ENCODE results near the gene CKAP5. TPM values are rescaled to one million over a fixed set of nuclear protein-coding genes. Genes with fewer than 3 reads are reported as not detected.

The CKAP5 gene
- total RNA-seq, 1 donor from 2014 or later: 151 TPM

DNA sequence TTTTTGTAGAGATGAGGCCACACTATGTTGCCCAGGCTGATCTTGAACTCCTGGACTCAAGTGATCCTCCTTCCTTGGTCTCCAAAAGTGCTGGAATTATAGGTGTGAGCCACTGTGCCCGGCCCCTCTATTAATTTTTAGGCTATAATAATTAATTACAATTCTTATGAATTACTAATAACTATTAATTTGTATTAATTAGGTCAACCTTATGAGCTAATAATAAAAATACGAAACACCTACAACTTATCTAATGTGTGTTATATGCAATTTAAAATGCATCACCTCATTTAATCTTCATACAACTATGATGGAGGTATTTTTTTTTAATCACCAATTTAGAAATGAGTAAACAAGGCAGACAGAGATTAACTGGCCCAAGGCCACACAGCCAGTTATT, 46.0 kb upstream of the CKAP5 start:
- DNase-seq (ENCODE audit: low spot score, unreplicated experiment): no peak
- no peaks in the 10 kb centered on the region for H3K36me3 Mint-ChIP-seq (ENCODE audit: insufficient read depth)
- TF ChIP-seq, protein P1, sequence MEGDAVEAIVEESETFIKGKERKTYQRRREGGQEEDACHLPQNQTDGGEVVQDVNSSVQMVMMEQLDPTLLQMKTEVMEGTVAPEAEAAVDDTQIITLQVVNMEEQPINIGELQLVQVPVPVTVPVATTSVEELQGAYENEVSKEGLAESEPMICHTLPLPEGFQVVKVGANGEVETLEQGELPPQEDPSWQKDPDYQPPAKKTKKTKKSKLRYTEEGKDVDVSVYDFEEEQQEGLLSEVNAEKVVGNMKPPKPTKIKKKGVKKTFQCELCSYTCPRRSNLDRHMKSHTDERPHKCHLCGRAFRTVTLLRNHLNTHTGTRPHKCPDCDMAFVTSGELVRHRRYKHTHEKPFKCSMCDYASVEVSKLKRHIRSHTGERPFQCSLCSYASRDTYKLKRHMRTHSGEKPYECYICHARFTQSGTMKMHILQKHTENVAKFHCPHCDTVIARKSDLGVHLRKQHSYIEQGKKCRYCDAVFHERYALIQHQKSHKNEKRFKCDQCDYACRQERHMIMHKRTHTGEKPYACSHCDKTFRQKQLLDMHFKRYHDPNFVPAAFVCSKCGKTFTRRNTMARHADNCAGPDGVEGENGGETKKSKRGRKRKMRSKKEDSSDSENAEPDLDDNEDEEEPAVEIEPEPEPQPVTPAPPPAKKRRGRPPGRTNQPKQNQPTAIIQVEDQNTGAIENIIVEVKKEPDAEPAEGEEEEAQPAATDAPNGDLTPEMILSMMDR (IDR thresholded peaks at IDR 0.05; ENCODE audit: unreplicated experiment): no peak
- H3K27me3 Mint-ChIP-seq: no peaks in the 10 kb centered on the region
- H3K27ac Mint-ChIP-seq: no peak overlapping the region
- no peaks in the 10 kb centered on the region for H3K9me3 Mint-ChIP-seq (ENCODE audit: low read depth)
- H3K4me3 Mint-ChIP-seq (ENCODE audit: low read depth): no peak overlapping the region
- no peaks in the 10 kb centered on the region for H3K4me1 Mint-ChIP-seq (ENCODE audit: low read depth)

DNA sequence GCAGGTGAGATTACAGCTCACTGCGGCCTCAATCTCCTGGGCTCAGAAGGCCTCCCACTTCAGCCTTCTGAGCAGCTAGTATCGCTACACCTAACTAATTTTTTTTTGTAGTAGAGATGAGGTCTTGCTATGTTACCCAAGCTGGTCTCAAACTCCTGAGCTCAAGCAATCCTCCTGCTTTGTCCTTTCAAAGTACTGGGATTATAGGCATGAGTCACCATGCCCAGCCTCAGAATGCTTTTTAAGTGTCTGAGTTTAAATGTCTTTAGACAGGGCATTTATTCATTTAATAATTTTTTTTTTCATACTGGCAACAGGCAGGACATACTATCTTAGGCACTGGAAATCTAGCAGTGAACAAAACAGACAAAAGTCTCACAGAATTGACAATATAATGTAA, 44.6 kb upstream of the CKAP5 start:
- Mint-ChIP-seq H3K27me3 (no peaks in the 10 kb centered on the region), H3K4me3 (ENCODE audit: low read depth) (no peak overlapping the region), H3K9me3 (ENCODE audit: low read depth) (no peaks in the 10 kb centered on the region), H3K4me1 (ENCODE audit: low read depth) (no peaks in the 10 kb centered on the region), H3K36me3 (ENCODE audit: insufficient read depth) (no peaks in the 10 kb centered on the region), H3K27ac (no peak overlapping the region)
- TF ChIP-seq, protein P1 (IDR thresholded peaks at IDR 0.05; ENCODE audit: unreplicated experiment): no peak
- no peak for DNase-seq (ENCODE audit: low spot score, unreplicated experiment)

DNA sequence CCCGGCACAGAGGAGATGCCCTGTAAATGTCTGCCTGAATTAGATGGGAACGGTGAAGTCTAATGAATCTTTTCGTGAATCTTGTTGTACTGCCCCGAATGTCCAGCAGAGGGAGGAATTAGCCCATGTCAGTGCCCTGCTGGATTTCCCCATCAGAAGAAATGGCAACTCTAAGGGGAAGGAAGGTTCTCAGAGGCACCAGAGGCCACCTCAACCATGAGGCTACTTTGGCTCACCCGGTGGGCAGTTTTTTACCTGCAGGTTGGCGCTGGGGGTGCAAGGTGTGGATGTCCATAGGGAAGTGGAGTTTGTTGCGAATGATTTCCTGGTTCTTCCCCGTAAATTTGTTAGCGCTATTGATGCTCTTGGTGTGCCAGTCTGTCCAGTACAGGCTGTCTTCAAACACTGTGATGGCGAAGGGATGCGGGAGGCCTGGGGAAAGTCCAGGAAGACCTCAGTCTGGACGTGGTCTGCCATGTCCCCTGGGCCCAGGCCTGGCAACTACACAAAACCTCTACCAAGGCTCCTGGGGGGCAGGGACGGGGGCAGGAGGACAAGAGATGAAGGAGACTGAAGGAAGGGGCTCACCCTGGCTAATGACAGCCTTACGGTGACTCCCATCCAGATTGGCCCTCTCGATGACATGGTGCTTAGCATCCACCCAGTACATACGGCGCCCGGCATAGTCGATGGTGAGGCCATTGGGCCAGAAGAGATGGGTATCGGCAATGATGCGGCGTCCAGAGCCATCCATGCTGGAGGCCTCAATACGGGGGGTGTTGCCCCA, 43.8 kb upstream of the CKAP5 start:
- TF ChIP-seq, protein P1 (IDR thresholded peaks at IDR 0.05; ENCODE audit: unreplicated experiment): peak; percentile 84
- DNase-seq (ENCODE audit: low spot score, unreplicated experiment): peak; percentile 62
- no peak overlapping the region for H3K4me3 Mint-ChIP-seq (ENCODE audit: low read depth)
- no peak overlapping the region for H3K27ac Mint-ChIP-seq
- no peaks in the 10 kb centered on the region for H3K27me3 Mint-ChIP-seq
- H3K9me3 Mint-ChIP-seq (ENCODE audit: low read depth): no peaks in the 10 kb centered on the region
- no peaks in the 10 kb centered on the region for H3K36me3 Mint-ChIP-seq (ENCODE audit: insufficient read depth)
- H3K4me1 Mint-ChIP-seq (ENCODE audit: low read depth): no peaks in the 10 kb centered on the region

DNA sequence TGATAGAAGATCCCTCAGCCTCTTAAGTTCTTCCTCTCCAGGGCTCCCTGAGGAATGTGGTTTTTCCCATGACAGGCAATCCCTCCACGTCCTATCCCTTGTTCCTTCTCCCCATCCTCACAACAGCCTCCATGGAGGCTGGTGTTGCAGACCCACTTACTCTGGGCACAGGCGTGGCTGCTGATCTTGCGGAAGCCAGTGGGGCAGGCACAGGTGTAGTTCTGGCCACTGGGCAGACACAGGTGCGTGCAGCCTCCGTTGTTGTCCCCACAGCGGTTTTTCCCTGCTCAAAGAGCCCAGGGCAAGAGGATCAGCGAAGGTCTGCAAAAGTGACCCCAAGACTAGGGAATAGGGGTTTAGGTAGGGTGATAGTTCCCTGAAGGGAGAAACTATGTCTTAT, 43.2 kb upstream of the CKAP5 start:
- no peaks in the 10 kb centered on the region for H3K36me3 Mint-ChIP-seq (ENCODE audit: insufficient read depth)
- no peaks in the 10 kb centered on the region for H3K4me1 Mint-ChIP-seq (ENCODE audit: low read depth)
- no peak for DNase-seq (ENCODE audit: low spot score, unreplicated experiment)
- H3K27ac Mint-ChIP-seq: no peak overlapping the region
- TF ChIP-seq, protein P1 (IDR thresholded peaks at IDR 0.05; ENCODE audit: unreplicated experiment): no peak
- H3K4me3 Mint-ChIP-seq (ENCODE audit: low read depth): no peak overlapping the region
- no peaks in the 10 kb centered on the region for H3K9me3 Mint-ChIP-seq (ENCODE audit: low read depth)
- H3K27me3 Mint-ChIP-seq: no peaks in the 10 kb centered on the region

DNA sequence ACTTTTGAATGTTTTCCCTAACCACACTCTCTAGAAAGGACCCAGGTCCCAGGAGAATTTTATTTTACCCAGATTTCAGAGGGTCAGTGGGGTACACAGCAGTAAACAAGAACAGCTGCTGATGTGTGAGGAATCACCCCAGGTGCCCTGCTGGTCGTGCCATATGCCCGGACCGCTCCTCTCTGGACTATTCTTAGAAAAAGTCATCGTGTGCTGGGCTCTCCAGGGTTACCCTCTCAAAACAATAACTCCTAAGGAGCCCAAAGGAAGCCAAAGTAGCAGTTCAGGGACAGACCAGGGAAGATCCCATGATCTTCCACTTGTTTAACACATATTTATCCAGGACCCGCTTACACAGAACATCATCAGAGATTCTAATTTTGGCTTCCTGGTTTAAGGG, 42.6 kb upstream of the CKAP5 start:
- no peak overlapping the region for H3K27ac Mint-ChIP-seq
- H3K4me3 Mint-ChIP-seq (ENCODE audit: low read depth): no peak overlapping the region
- peaks cover 4% of the 10 kb centered on the region for H3K36me3 Mint-ChIP-seq (ENCODE audit: insufficient read depth)
- TF ChIP-seq, protein P1 (IDR thresholded peaks at IDR 0.05; ENCODE audit: unreplicated experiment): no peak
- no peaks in the 10 kb centered on the region for H3K9me3 Mint-ChIP-seq (ENCODE audit: low read depth)
- no peak for DNase-seq (ENCODE audit: low spot score, unreplicated experiment)
- no peaks in the 10 kb centered on the region for H3K27me3 Mint-ChIP-seq
- H3K4me1 Mint-ChIP-seq (ENCODE audit: low read depth): no peaks in the 10 kb centered on the region

All from progenitor cell of endocrine pancreas (in vitro differentiated cells).